Endodermal cell (in vitro differentiated cells): Measurements from ENCODE around the gene CNST. TPM values are rescaled to one million over a fixed set of nuclear protein-coding genes. Genes with fewer than 3 reads are reported as not detected.

Source experiments
- DNase-seq: peaks from one replicate; pipeline ENCODE4 v3.0.0-alpha.2; 2017
- H3K27ac ChIP-seq: 2 replicates; pipeline ENCODE4 v1.5.1; 2013; ENCODE audit warnings: mild to moderate bottlenecking, low read depth, low read length, moderate library complexity
- H3K27me3 ChIP-seq: 2 replicates; pipeline ENCODE4 v1.6.1; 2013; ENCODE audit warnings: mild to moderate bottlenecking, low read length, moderate library complexity; ENCODE audit not compliant: insufficient read depth, control insufficient read depth, poor library complexity, severe bottlenecking
- H3K36me3 ChIP-seq: 2 replicates; pipeline ENCODE4 v1.7.0; 2013; ENCODE audit warnings: mild to moderate bottlenecking, low read length, moderate library complexity; ENCODE audit not compliant: control insufficient read depth, insufficient read depth
- H3K4me1 ChIP-seq: one replicate; pipeline ENCODE4 v1.7.0; 2013; ENCODE audit warnings: low read length; ENCODE audit not compliant: control insufficient read depth, insufficient read depth
- H3K4me3 ChIP-seq: 2 replicates; pipeline ENCODE4 v1.5.1; 2013; ENCODE audit warnings: mild to moderate bottlenecking, low read length, moderate library complexity
- H3K9ac ChIP-seq: 2 replicates; pipeline ENCODE4 v1.6.1; 2013; ENCODE audit warnings: mild to moderate bottlenecking, low read length, moderate library complexity; ENCODE audit not compliant: poor library complexity, severe bottlenecking; ENCODE audit errors: extremely low read depth
- H3K9me3 ChIP-seq: 2 replicates; pipeline ENCODE4 v1.6.1; 2013; ENCODE audit warnings: mild to moderate bottlenecking, low read length, moderate library complexity; ENCODE audit not compliant: control insufficient read depth
- H3K27ac Mint-ChIP-seq: 2 replicates; pipeline ENCODE4 v1.8.0; 2020; ENCODE audit warnings: mixed read lengths
- H3K27me3 Mint-ChIP-seq: 2 replicates; pipeline ENCODE4 v1.8.0; 2021; ENCODE audit warnings: mild to moderate bottlenecking, mixed read lengths; ENCODE audit not compliant: insufficient read depth
- H3K36me3 Mint-ChIP-seq: 2 replicates; pipeline ENCODE4 v1.8.0; 2020; ENCODE audit warnings: low read depth, mixed read lengths
- H3K4me1 Mint-ChIP-seq: 2 replicates; pipeline ENCODE4 v1.8.0; 2020; ENCODE audit warnings: mixed read lengths
- H3K4me3 Mint-ChIP-seq: 2 replicates; pipeline ENCODE4 v1.8.0; 2020; ENCODE audit warnings: mild to moderate bottlenecking, moderate library complexity, mixed read lengths
- H3K9me3 Mint-ChIP-seq: 2 replicates; pipeline ENCODE4 v1.8.0; 2020; ENCODE audit warnings: mild to moderate bottlenecking, mixed read lengths
- WGBS, 2 experiments: methylation state at CpG; one replicate each; pipeline versions ENCODE4 v1.1.5 to v1.1.7; 2013; ENCODE audit warnings: missing lambda C conversion rate in 2 of 2, mixed read lengths in 1 of 2; ENCODE audit not compliant: insufficient coverage in 1 of 2, insufficient read length in 1 of 2; 5-methylcytosine and 5-hydroxymethylcytosine counted together
- total RNA-seq, 2 donors: library from RNA; stranded (reverse); fragmentation: NEBNext Ultra II Directional in 1 of 2; extraction: Animal tissue kit (Norgen Biotek cat#: 25700) in 1 of 2; gene quantifications; 2 replicates in 1 of 2; 3 replicates in 1 of 2; pipeline ENCODE4 v1.2.1, GENCODE V29; 2021
- TF ChIP-seq, protein P1 (sequence below): fragments of 200-600 bp; sonication (generic); conservative IDR thresholded peaks from 2 replicates; pipeline ENCODE4 v1.5.0; 2021; ENCODE audit warnings: antibody characterized with exemption, mild to moderate bottlenecking

The CNST gene
- total RNA-seq, 2 donors from 2014 or later: 14.7 to 20.3 TPM

GRCh38 chr1:246659594-246660140, 93.4 kb downstream of the CNST start:
- DNase-seq: no peak
- 97 to 98% methylated on average over 5 to 6 of the region's 6 CpGs for WGBS, 2 experiments
- no peak overlapping the region for H3K4me3 Mint-ChIP-seq
- no peaks in the 10 kb centered on the region for H3K9me3 Mint-ChIP-seq
- H3K27me3 Mint-ChIP-seq: no peaks in the 10 kb centered on the region
- Histone ChIP-seq H3K36me3 (peaks cover 4% of the 10 kb centered on the region), H3K27ac (no peak overlapping the region), H3K9me3 (no peaks in the 10 kb centered on the region), H3K9ac (no peak overlapping the region), H3K4me3 (no peak overlapping the region), H3K4me1 (no peaks in the 10 kb centered on the region), H3K27me3 (no peaks in the 10 kb centered on the region)
- peaks cover 21% of the 10 kb centered on the region for H3K36me3 Mint-ChIP-seq
- H3K27ac Mint-ChIP-seq: no peak overlapping the region
- H3K4me1 Mint-ChIP-seq: peaks cover 2% of the 10 kb centered on the region
- TF ChIP-seq, protein P1, sequence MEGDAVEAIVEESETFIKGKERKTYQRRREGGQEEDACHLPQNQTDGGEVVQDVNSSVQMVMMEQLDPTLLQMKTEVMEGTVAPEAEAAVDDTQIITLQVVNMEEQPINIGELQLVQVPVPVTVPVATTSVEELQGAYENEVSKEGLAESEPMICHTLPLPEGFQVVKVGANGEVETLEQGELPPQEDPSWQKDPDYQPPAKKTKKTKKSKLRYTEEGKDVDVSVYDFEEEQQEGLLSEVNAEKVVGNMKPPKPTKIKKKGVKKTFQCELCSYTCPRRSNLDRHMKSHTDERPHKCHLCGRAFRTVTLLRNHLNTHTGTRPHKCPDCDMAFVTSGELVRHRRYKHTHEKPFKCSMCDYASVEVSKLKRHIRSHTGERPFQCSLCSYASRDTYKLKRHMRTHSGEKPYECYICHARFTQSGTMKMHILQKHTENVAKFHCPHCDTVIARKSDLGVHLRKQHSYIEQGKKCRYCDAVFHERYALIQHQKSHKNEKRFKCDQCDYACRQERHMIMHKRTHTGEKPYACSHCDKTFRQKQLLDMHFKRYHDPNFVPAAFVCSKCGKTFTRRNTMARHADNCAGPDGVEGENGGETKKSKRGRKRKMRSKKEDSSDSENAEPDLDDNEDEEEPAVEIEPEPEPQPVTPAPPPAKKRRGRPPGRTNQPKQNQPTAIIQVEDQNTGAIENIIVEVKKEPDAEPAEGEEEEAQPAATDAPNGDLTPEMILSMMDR: no peak

GRCh38 chr1:246661451-246661850, 95.2 kb downstream of the CNST start:
- Histone ChIP-seq H3K4me3 (no peak overlapping the region), H3K36me3 (peaks cover 4% of the 10 kb centered on the region), H3K9ac (no peak overlapping the region), H3K27ac (no peak overlapping the region), H3K4me1 (no peaks in the 10 kb centered on the region), H3K27me3 (no peaks in the 10 kb centered on the region), H3K9me3 (no peaks in the 10 kb centered on the region)
- DNase-seq: no peak
- Mint-ChIP-seq H3K4me3 (no peak overlapping the region), H3K27ac (no peak overlapping the region), H3K36me3 (peaks cover 25% of the 10 kb centered on the region), H3K4me1 (peaks cover 2% of the 10 kb centered on the region), H3K27me3 (no peaks in the 10 kb centered on the region), H3K9me3 (no peaks in the 10 kb centered on the region)
- TF ChIP-seq, protein P1: no peak
- WGBS, 2 experiments: 90 to 93% methylated on average over 2 of the region's 2 CpGs

DNA sequence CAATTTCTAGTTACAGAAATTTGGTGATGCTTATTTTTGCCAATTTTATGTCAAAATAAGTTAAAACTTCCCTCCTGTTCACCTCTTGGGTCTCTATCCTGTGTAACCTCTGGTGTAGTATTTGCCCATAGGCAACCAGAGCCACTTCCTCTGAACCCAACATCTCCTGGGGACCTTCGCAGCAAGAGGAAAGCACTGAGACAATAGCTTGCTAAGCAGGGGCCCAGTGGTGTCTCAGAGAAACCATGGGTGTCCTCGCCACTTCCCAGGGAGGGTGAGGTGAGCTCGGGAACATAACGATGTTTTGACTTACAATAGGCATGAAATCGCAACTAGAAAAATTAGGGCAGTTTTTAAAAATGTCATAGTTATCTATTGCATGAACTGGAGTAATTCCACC, 101.5 kb downstream of the CNST start:
- TF ChIP-seq, protein P1: no peak
- Histone ChIP-seq H3K27ac (no peak overlapping the region), H3K9ac (no peak overlapping the region), H3K4me3 (no peak overlapping the region), H3K27me3 (no peaks in the 10 kb centered on the region), H3K36me3 (no peaks in the 10 kb centered on the region), H3K4me1 (no peaks in the 10 kb centered on the region), H3K9me3 (no peaks in the 10 kb centered on the region)
- Mint-ChIP-seq H3K27me3 (no peaks in the 10 kb centered on the region), H3K4me1 (peaks cover 4% of the 10 kb centered on the region), H3K4me3 (no peak overlapping the region), H3K36me3 (peaks cover 10% of the 10 kb centered on the region), H3K27ac (no peak overlapping the region), H3K9me3 (no peaks in the 10 kb centered on the region)
- 76 to 86% methylated on average over 2 to 5 of the region's 5 CpGs for WGBS, 2 experiments
- DNase-seq: no peak
